Measurements from ENCODE around the gene ANKRD40.

Gene ANKRD40

DNA sequence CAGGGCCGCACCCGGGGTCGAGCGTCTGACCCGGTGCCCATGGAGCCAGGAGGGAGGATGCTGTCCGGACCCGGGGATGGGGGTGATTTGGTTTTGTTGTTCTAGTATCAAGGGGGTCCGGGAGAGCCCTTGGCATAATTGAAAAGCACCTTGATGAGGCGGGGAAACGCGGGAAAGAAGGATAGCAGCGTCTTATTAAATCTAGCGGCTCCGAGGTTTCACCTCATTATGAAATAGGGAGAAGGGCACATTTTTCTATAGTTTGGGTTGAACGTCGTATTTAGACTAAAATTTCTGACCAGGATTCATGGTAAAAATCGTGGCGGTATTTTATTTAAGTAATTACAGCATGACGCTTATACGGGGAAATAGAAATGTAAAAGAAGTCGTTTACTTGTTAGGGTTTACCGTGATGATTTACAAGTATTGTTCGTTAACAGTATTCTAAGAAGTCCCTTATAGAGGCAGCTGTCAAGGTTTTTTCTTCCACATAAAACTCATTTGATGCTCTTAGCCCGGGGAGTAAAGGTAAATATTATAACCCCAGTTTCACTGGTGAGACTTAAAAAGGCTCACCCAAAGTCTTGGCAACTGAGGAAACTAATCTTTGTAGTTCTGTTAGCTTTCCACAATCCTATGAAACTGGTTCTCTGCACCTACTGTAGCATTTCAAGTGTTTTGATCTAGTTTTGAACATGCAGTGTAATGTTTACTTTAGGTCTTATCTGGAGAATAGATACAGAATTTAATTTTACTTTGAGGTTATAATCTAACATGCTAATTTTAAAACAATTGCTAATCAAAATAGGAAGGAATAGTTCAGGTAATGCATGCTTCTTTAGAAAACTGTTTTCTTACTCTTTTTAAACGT lies 12.4 kb upstream of the ANKRD40 start:
- TF ChIP-seq ZFX (IDR thresholded peaks at IDR 0.05) = peak; percentile 65; the same call in 1 of the 2 replicates
- TF ChIP-seq, protein P1, sequence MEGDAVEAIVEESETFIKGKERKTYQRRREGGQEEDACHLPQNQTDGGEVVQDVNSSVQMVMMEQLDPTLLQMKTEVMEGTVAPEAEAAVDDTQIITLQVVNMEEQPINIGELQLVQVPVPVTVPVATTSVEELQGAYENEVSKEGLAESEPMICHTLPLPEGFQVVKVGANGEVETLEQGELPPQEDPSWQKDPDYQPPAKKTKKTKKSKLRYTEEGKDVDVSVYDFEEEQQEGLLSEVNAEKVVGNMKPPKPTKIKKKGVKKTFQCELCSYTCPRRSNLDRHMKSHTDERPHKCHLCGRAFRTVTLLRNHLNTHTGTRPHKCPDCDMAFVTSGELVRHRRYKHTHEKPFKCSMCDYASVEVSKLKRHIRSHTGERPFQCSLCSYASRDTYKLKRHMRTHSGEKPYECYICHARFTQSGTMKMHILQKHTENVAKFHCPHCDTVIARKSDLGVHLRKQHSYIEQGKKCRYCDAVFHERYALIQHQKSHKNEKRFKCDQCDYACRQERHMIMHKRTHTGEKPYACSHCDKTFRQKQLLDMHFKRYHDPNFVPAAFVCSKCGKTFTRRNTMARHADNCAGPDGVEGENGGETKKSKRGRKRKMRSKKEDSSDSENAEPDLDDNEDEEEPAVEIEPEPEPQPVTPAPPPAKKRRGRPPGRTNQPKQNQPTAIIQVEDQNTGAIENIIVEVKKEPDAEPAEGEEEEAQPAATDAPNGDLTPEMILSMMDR (conservative IDR thresholded peaks at IDR 0.05) = no peak
- peak overlapping the region; percentile 95 for H3K27ac ChIP-seq

GRCh38 chr17:50719144-50719923 lies 11.6 kb upstream of the ANKRD40 start, which contains the start of gene LUC7L3:
Gene LUC7L3 (plus strand): TSS chr17:50719603. CDS start chr17:50719733, 130 bp downstream.
- peak within 1 kb of the TSS; percentile 95 for H3K27ac ChIP-seq
- peak; percentile 90 for TF ChIP-seq ZFX (IDR thresholded peaks at IDR 0.05)
- TF ChIP-seq, protein P1 (conservative IDR thresholded peaks at IDR 0.05) = no peak

- TF ChIP-seq, protein P1 (conservative IDR thresholded peaks at IDR 0.05) = no peak
- no peak for TF ChIP-seq ZFX (IDR thresholded peaks at IDR 0.05)
- H3K27ac ChIP-seq = no peak overlapping the region
Observed at GRCh38 chr17:50715471-50715870, 7.8 kb upstream of the ANKRD40 start.

GRCh38 chr17:50712641-50713040 lies 4.9 kb upstream of the ANKRD40 start:
- no peak overlapping the region for H3K27ac ChIP-seq
- TF ChIP-seq, protein P1 (conservative IDR thresholded peaks at IDR 0.05) = no peak
- TF ChIP-seq ZFX (IDR thresholded peaks at IDR 0.05) = no peak

DNA sequence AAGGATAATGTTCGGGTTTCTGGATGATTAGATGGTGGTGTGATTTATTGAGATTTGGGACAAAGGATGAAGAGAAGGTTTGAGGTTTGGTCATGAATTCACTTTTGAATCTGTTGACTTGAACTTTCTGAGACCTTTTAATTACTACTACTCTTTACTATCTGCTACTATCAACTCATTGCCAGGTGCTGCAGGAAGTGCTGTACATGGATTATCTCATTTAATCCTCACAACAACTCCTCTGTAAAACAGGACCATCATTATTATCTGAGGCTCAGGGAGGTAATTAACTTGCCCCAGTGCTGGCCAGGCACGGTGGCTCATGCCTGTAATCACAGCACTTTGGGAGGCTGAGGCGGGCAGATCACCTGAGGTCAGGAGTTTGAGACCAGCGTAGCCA lies 2.9 kb upstream of the ANKRD40 start:
- H3K27ac ChIP-seq = no peak overlapping the region
- TF ChIP-seq, protein P1 (conservative IDR thresholded peaks at IDR 0.05) = no peak
- no peak for TF ChIP-seq ZFX (IDR thresholded peaks at IDR 0.05)

- H3K27ac ChIP-seq = peak overlapping the region; percentile 93; the same call in 1 of the 2 replicates
- TF ChIP-seq ZFX (IDR thresholded peaks at IDR 0.05) = no peak
- TF ChIP-seq, protein P1 (conservative IDR thresholded peaks at IDR 0.05) = no peak
Observed at GRCh38 chr17:50710025-50710424, 2.3 kb upstream of the ANKRD40 start.

- peak overlapping the region; percentile 93 for H3K27ac ChIP-seq
Observed at GRCh38 chr17:50709053-50709452, 1.3 kb upstream of the ANKRD40 start.
